ENCODE measurements around the gene CNTNAP5. TPM values are rescaled to one million over a fixed set of nuclear protein-coding genes. Genes with fewer than 3 reads are reported as not detected.
A peak's percentile ranks its signal among the peaks of the same experiment; 100 is the strongest.

Gene CNTNAP5
- total and polyA plus RNA-seq, 2 donors from 2014 or later, result 0.50 TPM; not detected in 1

DNA sequence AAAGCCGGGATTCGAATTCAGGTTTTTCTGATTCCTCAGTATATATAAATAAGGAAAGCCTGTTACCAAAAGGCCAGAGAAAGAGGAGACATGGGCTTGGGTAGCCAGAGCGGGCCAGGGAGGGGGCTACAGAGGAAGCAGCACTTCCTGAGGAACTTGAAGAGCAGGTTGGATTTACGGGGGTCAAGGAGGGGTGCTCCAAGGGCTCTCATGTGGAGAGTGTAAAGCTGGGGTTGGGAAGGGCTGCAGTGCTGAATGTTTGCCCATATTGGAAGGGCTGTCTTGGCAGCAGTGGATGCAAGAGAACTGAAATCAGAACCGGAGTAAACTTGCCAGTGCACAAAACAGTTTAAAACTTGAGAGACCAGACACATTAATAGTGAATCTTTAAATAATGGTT is 511.5 kb downstream of the CNTNAP5 start:
- peak in 2 of 5 donors; percentile 17 to 40 for DNase-seq

DNA sequence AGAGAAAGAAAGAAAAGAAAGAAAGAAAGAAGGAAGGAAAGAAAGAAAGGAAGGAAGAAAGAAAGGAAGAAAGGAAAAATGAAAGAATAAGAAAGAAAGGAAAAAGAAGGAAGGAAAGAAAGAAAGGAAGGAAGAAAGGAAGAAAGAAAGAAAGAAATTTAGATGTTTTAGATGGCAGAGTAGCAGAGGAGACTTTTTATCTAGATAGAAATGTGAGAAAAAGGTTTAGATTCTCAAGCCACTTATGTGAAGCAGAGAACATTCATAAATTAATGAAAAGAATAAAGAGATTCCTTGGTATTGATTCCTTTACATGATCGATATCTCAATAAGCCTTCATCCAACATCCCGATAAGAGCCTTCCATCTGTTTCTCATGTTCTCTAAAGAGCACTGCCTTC is 513.5 kb downstream of the CNTNAP5 start:
- H3K27me3 ChIP-seq (ENCODE audit: control insufficient read depth, insufficient read depth, low read length), result no peaks in the 10 kb centered on the region
- H3K27ac ChIP-seq (ENCODE audit: low read depth in 2 of 2, low read length in 2 of 2), result no peak overlapping the region
- H3K36me3 ChIP-seq (ENCODE audit: control insufficient read depth in 2 of 3, insufficient read depth in 3 of 3, low read length in 3 of 3), result no peaks in the 10 kb centered on the region
- H3K9me3 ChIP-seq (ENCODE audit: control insufficient read depth in 2 of 3, insufficient read depth in 1 of 3, low read length in 3 of 3), result no peaks in the 10 kb centered on the region
- intact Hi-C loops (cut with DNase I), result no loop called here
- no peak overlapping the region for H3K9ac ChIP-seq (ENCODE audit: low read length in 3 of 3)
- no peak overlapping the region for H3K4me3 ChIP-seq (ENCODE audit: low read length in 3 of 3)
- TF ChIP-seq, protein P1, sequence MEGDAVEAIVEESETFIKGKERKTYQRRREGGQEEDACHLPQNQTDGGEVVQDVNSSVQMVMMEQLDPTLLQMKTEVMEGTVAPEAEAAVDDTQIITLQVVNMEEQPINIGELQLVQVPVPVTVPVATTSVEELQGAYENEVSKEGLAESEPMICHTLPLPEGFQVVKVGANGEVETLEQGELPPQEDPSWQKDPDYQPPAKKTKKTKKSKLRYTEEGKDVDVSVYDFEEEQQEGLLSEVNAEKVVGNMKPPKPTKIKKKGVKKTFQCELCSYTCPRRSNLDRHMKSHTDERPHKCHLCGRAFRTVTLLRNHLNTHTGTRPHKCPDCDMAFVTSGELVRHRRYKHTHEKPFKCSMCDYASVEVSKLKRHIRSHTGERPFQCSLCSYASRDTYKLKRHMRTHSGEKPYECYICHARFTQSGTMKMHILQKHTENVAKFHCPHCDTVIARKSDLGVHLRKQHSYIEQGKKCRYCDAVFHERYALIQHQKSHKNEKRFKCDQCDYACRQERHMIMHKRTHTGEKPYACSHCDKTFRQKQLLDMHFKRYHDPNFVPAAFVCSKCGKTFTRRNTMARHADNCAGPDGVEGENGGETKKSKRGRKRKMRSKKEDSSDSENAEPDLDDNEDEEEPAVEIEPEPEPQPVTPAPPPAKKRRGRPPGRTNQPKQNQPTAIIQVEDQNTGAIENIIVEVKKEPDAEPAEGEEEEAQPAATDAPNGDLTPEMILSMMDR (IDR thresholded peaks at IDR 0.05; ENCODE audit: borderline replicate concordance, extremely low read depth, insufficient read depth), result no peak
- H3K4me1 ChIP-seq (ENCODE audit: control insufficient read depth in 2 of 3, insufficient read depth in 2 of 3, low read depth in 1 of 3, low read length in 3 of 3), result no peaks in the 10 kb centered on the region
- FAIRE-seq (no peak), DNase-seq (no peak)

More for the DNA sequence above, 511.5 kb downstream of the CNTNAP5 start:
- no peak overlapping the region for H3K4me3 ChIP-seq (ENCODE audit: low read length in 3 of 3)
- intact Hi-C loops (cut with DNase I), result no loop called here
- no peaks in the 10 kb centered on the region for H3K36me3 ChIP-seq (ENCODE audit: control insufficient read depth in 2 of 3, insufficient read depth in 3 of 3, low read length in 3 of 3)
- H3K9me3 ChIP-seq (ENCODE audit: control insufficient read depth in 2 of 3, insufficient read depth in 1 of 3, low read length in 3 of 3), result no peaks in the 10 kb centered on the region
- FAIRE-seq, result no peak
- TF ChIP-seq, protein P1 (IDR thresholded peaks at IDR 0.05; ENCODE audit: borderline replicate concordance, extremely low read depth, insufficient read depth), result no peak
- no peak overlapping the region for H3K27ac ChIP-seq (ENCODE audit: low read depth in 2 of 2, low read length in 2 of 2)
- H3K27me3 ChIP-seq (ENCODE audit: control insufficient read depth, insufficient read depth, low read length), result no peaks in the 10 kb centered on the region
- no peak overlapping the region for H3K9ac ChIP-seq (ENCODE audit: low read length in 3 of 3)
- H3K4me1 ChIP-seq (ENCODE audit: control insufficient read depth in 2 of 3, insufficient read depth in 2 of 3, low read depth in 1 of 3, low read length in 3 of 3), result peaks cover 0 to 2% (median 0%) of the 10 kb centered on the region in 3 donors

DNA sequence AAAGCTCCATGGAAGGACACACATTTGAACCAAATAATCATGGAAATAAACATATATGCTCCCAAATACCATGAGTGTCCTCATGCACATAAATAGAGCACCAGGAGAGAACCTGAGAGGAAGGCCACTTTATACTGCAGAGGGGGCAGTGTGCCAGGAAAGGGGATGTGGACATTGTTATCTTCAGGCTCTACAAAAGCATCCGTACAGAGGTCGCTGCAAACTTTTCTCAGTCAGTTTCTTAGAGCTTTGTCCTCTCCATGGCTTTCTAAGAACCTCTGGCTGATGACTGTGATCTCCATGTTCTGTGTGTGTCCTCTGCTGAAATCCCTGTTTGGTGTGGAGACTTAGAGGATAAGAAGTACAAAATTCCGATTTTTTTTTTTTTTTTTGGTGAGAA is 515.7 kb downstream of the CNTNAP5 start:
- no peak overlapping the region for H3K27ac ChIP-seq (ENCODE audit: low read depth in 2 of 2, low read length in 2 of 2)
- DNase-seq (no peak), FAIRE-seq (no peak)
- H3K9ac ChIP-seq (ENCODE audit: low read length in 3 of 3), result no peak overlapping the region
- no peaks in the 10 kb centered on the region for H3K9me3 ChIP-seq (ENCODE audit: control insufficient read depth in 2 of 3, insufficient read depth in 1 of 3, low read length in 3 of 3)
- H3K27me3 ChIP-seq (ENCODE audit: control insufficient read depth, insufficient read depth, low read length), result no peaks in the 10 kb centered on the region
- H3K4me1 ChIP-seq (ENCODE audit: control insufficient read depth in 2 of 3, insufficient read depth in 2 of 3, low read depth in 1 of 3, low read length in 3 of 3), result no peaks in the 10 kb centered on the region
- intact Hi-C loops (cut with DNase I), result no loop called here
- H3K36me3 ChIP-seq (ENCODE audit: control insufficient read depth in 2 of 3, insufficient read depth in 3 of 3, low read length in 3 of 3), result no peaks in the 10 kb centered on the region
- no peak overlapping the region for H3K4me3 ChIP-seq (ENCODE audit: low read length in 3 of 3)
- TF ChIP-seq, protein P1 (IDR thresholded peaks at IDR 0.05; ENCODE audit: borderline replicate concordance, extremely low read depth, insufficient read depth), result no peak
